HG03571 (cell line): ENCODE results near the gene PPP2R3B.
"Not testable (repeated sequence)": the region's sequence is repeated elsewhere in the genome, so short reads cannot be mapped to it uniquely, and the experiment has no call there.

Experiments used
- ATAC-seq: cut with Tn5 transposase; IDR thresholded peaks from one replicate; pipeline ENCODE4 v1.9.1; 2021; ENCODE audit not compliant: unreplicated experiment

PPP2R3B gene

GRCh38 chrX:338836-339400, 47.8 kb downstream of the PPP2R3B start:
- no peak for ATAC-seq

- no peak for ATAC-seq
Observed at GRCh38 chrX:338281-338835, 48.3 kb downstream of the PPP2R3B start.

DNA sequence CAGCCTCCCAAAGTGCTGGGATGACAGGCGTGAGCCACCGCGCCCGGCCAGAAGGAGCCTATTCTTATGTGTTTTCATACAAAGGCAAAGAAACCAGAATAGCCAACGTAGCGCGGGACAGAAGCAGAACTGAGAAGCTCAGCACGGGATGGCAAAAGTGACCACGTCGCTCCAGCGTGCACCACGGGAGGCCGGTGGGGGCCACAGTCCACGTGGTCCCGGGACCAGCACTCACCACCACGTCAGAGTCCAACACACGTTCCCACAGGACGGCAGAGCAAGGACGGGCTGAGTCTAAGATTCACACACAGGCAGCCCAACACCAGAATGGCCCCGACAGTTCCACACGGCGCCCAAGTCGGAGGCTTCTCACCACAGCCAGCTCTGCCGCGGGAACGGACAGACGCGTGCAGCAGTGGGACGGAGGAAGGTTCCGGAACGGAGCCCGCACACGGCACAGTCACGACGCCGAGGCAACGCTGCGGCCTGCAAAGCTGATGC, 49.3 kb downstream of the PPP2R3B start:
- ATAC-seq: no peak

- no peak for ATAC-seq
Observed at GRCh38 chrX:336227-336626, 50.5 kb downstream of the PPP2R3B start.

- ATAC-seq: no peak
Observed at GRCh38 chrX:335758-336155, 51.0 kb downstream of the PPP2R3B start.

- ATAC-seq: no peak
Observed at GRCh38 chrX:334971-335757, 51.5 kb downstream of the PPP2R3B start.

GRCh38 chrX:334331-334891, 52.3 kb downstream of the PPP2R3B start:
- no peak for ATAC-seq

GRCh38 chrX:333611-334311, 52.9 kb downstream of the PPP2R3B start:
- ATAC-seq: no peak

- ATAC-seq: no peak
Observed at GRCh38 chrX:332916-333610, 53.6 kb downstream of the PPP2R3B start.

GRCh38 chrX:332496-332860, 54.2 kb downstream of the PPP2R3B start:
- no peak for ATAC-seq

DNA sequence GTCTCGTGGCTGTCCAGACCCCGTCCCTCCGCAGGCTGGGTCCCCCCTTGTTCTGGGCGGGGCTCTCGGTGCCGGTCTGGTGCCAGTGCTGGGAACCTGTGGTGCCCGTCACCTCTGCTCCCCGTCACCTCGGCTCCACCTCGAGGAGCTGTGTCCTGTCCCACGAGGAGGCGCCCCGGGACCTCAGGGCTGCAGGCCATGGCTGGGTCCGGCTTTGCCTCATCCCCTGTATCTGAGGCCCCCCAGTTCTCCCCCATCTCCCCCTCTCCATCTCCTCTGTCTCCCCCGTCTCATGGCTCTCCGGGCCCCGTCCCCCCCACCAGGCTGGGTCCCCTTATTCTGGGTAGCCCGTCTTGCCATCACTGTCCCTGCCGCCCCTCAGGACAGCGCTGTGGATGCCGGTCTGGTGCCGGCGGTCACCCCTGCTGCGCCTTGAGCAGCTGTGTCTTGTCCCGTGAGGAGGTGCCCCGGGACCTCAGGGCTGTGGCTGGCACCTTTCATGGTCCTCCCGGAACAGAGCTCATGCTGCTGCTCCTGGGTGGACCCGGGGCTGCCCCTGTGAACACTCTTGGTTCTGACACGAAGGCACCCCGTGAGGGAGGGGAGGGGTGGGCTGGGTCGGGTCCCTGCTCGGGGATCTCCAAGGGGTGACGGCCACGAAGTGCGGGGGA, 54.7 kb downstream of the PPP2R3B start:
- no peak for ATAC-seq

DNA sequence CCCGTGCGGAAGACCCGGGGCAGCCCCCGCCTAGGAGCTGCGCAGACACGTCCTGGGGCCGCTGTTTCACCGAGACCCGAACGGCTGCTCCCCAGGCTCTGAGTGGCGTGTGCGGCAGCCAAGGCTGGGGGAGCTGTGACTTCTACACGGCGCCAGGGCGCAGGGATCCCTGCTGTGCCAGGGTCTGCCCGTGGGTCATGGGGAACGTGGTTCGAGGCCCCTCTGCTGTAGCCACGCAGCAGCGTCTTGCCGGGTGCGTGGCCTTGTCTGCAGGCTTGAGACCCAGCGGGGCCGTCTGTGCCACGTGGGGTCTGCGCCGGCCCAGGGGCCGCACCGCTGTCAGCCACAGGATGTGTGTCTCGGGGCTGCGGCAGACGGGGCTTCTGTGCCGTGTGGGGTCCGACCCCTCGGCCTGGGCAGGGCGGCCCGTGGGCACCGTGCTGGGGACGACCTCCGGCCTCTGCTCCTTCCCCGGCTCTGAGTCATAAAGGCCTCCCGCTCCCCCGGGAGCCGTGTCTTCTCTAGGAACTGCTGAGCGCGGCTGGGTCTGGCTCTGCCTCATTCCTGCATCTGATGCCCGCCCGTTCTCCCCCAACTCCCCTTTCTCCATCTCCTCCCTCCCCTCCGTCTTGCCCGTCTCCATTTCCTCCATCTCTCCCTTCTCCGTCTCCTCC, 55.4 kb downstream of the PPP2R3B start:
- no peak for ATAC-seq

- ATAC-seq: no peak
Observed at GRCh38 chrX:330726-331150, 56.0 kb downstream of the PPP2R3B start.

DNA sequence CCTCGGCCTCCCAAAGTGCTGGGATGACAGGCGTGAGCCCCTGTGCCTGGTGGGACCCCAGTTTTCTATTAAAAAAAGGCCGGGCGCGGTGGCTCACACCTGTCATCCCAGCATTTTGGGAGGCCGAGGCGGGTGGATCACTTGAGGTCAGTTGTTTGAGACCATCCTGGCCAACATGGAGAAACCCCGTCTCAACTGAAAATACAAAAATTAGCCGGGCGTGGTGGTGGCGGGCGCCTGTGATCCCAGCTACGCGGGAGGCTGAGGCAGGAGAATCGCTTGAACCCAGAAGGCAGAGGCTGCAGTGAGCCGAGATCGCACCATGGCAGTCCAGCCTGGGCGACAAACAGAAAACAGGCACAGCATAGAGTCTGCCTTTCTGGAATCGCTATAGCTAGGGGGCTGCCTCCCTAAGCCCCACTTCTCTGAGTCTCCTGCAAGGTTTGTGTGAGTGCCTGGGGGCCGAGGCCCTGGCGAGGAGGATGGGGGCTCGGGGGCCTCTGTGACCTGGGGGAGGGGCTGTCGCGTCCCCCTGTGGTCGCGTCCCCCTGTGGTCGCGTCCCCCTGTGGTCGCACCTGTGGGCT, 56.5 kb downstream of the PPP2R3B start:
- ATAC-seq: not testable (repeated sequence)

DNA sequence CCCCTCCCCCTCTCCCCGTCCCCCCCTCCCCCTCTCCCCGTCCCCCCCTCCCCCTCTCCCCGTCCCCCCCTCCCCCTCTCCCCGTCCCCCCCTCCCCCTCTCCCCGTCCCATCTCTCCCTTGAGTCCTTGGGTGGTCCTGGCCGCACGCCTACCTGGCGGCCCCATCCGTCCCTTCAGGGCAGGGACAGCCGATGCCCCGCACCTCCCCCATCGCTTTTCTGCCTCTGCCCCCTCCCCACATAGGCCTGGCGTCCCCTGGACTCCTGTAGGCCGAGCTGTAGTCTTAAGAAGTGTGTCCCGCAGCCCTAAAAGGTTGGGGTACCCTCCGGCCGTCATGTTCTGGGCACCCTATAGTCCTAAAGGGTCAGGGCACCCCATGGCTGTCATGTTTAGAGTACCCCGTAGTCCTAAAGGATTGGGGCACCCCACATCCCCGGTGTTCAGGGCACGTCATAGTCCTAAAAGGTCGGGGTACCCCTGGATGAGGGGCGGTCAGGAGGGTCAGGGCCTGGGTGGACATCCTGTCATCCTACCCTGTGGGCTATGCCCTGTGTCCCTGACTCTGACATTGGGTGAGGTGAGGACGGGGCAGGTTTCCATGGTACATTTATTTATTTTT, 57.3 kb downstream of the PPP2R3B start:
- no peak for ATAC-seq

GRCh38 chrX:327660-328126, 59.0 kb downstream of the PPP2R3B start:
- no peak for ATAC-seq

DNA sequence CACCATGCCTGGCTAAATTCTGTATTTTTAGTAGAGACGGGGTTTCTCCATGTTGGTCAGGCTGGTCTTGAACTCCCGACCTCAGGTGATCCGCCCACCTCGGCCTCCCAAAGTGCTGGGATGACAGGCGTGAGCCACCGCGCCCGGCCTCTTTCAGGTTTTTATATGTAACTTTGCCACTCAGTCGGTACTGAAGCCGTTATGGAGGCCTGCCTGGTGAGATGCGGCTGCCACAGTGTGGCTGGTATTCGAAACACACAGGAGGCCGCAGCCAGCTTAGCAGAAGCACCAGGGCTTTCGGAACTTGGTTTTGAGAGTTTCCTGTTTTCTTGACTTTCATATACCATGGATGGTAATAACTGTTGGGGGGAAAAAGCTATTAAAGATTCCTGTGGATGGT, 62.0 kb downstream of the PPP2R3B start:
- ATAC-seq: not testable (repeated sequence)

DNA sequence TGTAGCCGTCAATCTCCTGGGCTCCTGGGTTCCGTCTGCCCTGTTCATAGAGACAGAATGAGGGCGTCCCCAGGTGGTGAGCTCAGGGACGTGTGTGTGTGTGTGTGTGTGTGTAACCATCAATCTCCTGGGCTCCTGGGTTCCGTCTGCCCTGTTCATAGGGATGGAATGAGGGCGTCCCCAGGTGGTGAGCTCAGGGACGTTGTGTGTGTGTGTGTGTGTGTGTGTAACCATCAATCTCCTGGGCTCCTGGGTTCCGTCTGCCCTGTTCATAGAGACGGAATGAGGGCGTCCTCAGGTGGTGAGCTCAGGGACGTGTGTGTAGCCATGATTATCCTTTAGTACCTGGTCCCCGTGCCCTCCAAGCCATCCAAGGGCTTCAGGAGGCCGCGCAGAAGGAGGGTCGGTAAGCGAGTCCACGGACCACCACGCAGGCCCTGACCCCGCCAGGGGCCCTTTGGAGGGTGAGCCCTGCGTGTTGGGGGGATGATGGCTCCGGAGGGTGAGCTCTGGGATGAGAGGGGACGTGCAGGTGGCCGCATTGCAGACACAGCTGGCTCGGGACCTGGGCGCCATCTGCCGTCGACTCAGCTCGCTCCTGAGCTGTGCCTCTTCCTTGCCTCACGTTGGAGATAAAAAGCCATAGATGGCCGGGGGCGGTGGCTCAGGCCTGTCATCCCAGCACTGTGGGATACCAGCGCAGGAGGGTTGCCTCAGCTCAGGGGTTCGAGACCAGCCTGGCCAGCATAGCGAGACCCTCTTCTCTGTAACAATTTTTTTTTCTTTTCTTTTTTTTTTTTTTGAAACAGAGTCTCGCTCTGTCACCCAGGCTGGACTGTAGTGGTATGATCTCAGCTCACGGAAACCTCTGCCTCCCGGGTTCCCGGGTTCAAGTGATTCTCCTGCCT, 62.7 kb downstream of the PPP2R3B start:
- ATAC-seq: no peak
